Measurements from ENCODE around the gene DUSP22. TPM values are rescaled to one million over a fixed set of nuclear protein-coding genes. Genes with fewer than 3 reads are reported as not detected.

The DUSP22 gene
- total RNA-seq, 1 donor from 2014 or later, result 40.0 TPM

DNA sequence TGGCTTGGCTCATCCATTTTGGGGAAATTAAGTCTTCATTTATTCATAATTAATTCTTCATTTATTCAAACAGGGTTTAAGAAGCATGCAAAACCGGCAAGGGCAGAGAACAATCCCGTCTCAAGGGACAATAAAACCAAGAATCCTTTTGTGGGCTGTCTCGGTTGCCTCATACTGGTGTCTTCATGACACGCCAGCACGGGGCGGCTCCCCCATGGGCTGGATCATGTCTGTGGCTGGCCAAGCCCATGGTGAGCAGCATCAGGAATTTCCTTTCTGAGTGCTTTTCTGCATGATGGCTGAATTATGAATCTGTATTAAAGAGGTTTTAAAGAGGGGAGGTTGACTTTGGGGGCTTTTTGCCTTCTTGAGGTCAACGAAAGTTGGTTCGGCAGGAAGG, 38.3 kb upstream of the DUSP22 start:
- no peaks in the 10 kb centered on the region for H3K36me3 ChIP-seq
- H3K79me2 ChIP-seq (ENCODE audit: low read depth), result no peaks in the 10 kb centered on the region
- peaks cover 7% of the 10 kb centered on the region for H3K27me3 Mint-ChIP-seq (ENCODE audit: insufficient read depth, low read depth)
- H3K36me3 Mint-ChIP-seq, result no peaks in the 10 kb centered on the region
- H3K27me3 ChIP-seq, result no peaks in the 10 kb centered on the region
- no peak for DNase-seq (ENCODE audit: low spot score)
- TF ChIP-seq EZH2phosphoT487 (IDR thresholded peaks at IDR 0.05), result no peak
- TF ChIP-seq EZH2 (IDR thresholded peaks at IDR 0.05), result no peak
- TF ChIP-seq, protein P1, sequence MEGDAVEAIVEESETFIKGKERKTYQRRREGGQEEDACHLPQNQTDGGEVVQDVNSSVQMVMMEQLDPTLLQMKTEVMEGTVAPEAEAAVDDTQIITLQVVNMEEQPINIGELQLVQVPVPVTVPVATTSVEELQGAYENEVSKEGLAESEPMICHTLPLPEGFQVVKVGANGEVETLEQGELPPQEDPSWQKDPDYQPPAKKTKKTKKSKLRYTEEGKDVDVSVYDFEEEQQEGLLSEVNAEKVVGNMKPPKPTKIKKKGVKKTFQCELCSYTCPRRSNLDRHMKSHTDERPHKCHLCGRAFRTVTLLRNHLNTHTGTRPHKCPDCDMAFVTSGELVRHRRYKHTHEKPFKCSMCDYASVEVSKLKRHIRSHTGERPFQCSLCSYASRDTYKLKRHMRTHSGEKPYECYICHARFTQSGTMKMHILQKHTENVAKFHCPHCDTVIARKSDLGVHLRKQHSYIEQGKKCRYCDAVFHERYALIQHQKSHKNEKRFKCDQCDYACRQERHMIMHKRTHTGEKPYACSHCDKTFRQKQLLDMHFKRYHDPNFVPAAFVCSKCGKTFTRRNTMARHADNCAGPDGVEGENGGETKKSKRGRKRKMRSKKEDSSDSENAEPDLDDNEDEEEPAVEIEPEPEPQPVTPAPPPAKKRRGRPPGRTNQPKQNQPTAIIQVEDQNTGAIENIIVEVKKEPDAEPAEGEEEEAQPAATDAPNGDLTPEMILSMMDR (IDR thresholded peaks at IDR 0.05), result no peak
- no peak overlapping the region for H2AFZ ChIP-seq (replicated peaks)
- no peaks in the 10 kb centered on the region for H3K4me1 ChIP-seq
- H3K27ac ChIP-seq, result no peak overlapping the region
- H3K4me3 Mint-ChIP-seq, result no peak overlapping the region
- H4K20me1 ChIP-seq (ENCODE audit: low read depth), result no peaks in the 10 kb centered on the region
- H3K4me3 ChIP-seq, result no peak overlapping the region
- H3K27ac Mint-ChIP-seq, result no peak overlapping the region
- no peaks in the 10 kb centered on the region for H3K4me1 Mint-ChIP-seq
- H3K9me3 ChIP-seq (ENCODE audit: low read depth), result no peaks in the 10 kb centered on the region
- no peak overlapping the region for H3K9ac ChIP-seq
- peaks cover 9% of the 10 kb centered on the region for H3K9me3 Mint-ChIP-seq
- no peak overlapping the region for H3K4me2 ChIP-seq
- no peaks in the 10 kb centered on the region for H3F3A ChIP-seq (ENCODE audit: low read depth)

DNA sequence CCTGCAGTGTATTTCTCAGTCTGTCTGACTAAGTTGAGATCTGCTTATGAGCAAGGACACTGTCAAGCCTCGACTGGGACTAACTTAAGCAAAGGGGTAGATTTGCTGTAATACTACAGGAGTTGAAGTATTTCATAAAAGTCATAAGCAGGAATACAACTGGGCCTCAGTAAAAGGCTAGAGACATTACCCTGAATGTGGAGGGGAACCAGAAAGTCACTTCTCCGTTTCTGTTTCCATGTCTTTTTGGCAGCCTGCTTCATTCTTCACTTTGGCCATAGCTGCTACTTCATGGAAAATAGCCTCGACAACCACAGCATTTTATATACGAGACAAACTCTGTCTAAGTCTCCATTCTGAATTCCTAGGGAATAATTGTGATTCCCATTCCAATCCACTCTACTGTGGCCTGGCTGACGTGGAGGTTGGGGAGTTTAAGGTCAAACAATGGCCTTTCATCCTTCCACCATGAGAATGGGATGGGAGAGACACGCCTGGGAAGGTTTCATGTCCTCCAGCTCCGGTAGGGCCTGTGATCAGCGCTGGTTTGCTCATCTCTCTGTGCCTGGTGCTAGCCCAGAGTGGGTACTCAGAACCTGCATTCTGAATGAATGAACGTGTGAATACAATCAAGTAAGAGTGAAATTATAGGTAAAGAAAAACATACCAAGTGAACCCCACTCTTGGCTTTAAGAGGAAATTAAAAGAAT, 37.1 kb upstream of the DUSP22 start:
- Mint-ChIP-seq H3K4me3 (no peak overlapping the region), H3K27me3 (ENCODE audit: insufficient read depth, low read depth) (peaks cover 7% of the 10 kb centered on the region), H3K9me3 (peaks cover 11% of the 10 kb centered on the region), H3K27ac (no peak overlapping the region), H3K4me1 (no peaks in the 10 kb centered on the region), H3K36me3 (no peaks in the 10 kb centered on the region)
- Histone ChIP-seq H3K27ac (no peak overlapping the region), H2AFZ (replicated peaks) (no peak overlapping the region), H3K4me3 (no peak overlapping the region), H3K27me3 (no peaks in the 10 kb centered on the region), H3K9ac (no peak overlapping the region), H4K20me1 (ENCODE audit: low read depth) (no peaks in the 10 kb centered on the region), H3K36me3 (no peaks in the 10 kb centered on the region), H3K4me2 (no peak overlapping the region), H3K79me2 (ENCODE audit: low read depth) (no peaks in the 10 kb centered on the region), H3K4me1 (no peaks in the 10 kb centered on the region), H3F3A (ENCODE audit: low read depth) (no peaks in the 10 kb centered on the region), H3K9me3 (ENCODE audit: low read depth) (no peaks in the 10 kb centered on the region)
- TF ChIP-seq EZH2phosphoT487 (IDR thresholded peaks at IDR 0.05), result no peak
- TF ChIP-seq EZH2 (IDR thresholded peaks at IDR 0.05), result no peak
- TF ChIP-seq, protein P1 (IDR thresholded peaks at IDR 0.05), result no peak
- DNase-seq (ENCODE audit: low spot score), result no peak

DNA sequence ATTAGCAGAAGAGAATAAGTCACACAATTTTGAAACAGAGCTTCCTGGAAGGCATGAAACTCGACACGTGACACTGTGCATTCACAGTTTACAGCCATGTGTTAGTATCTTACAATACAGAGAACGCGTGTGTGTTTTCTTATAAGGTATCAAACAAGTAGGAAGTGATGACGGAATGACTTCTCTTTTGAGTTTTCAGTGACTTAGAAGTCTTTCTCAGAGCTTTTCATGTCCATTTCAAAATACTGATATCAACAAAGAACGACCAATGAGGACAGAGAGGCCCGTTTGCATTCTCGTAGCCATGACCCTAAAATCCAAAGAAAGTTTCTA, 36.6 kb upstream of the DUSP22 start:
- Histone ChIP-seq H3K79me2 (ENCODE audit: low read depth) (no peaks in the 10 kb centered on the region), H3F3A (ENCODE audit: low read depth) (no peaks in the 10 kb centered on the region), H4K20me1 (ENCODE audit: low read depth) (no peaks in the 10 kb centered on the region), H3K9me3 (ENCODE audit: low read depth) (no peaks in the 10 kb centered on the region), H2AFZ (replicated peaks) (no peak overlapping the region), H3K27me3 (no peaks in the 10 kb centered on the region), H3K4me3 (no peak overlapping the region), H3K9ac (no peak overlapping the region), H3K27ac (no peak overlapping the region), H3K4me2 (no peak overlapping the region), H3K4me1 (no peaks in the 10 kb centered on the region), H3K36me3 (no peaks in the 10 kb centered on the region)
- peaks cover 11% of the 10 kb centered on the region for H3K9me3 Mint-ChIP-seq
- no peak overlapping the region for H3K27ac Mint-ChIP-seq
- H3K36me3 Mint-ChIP-seq, result no peaks in the 10 kb centered on the region
- TF ChIP-seq, protein P1 (IDR thresholded peaks at IDR 0.05), result no peak
- no peak for TF ChIP-seq EZH2phosphoT487 (IDR thresholded peaks at IDR 0.05)
- no peak for TF ChIP-seq EZH2 (IDR thresholded peaks at IDR 0.05)
- H3K27me3 Mint-ChIP-seq (ENCODE audit: insufficient read depth, low read depth), result peaks cover 7% of the 10 kb centered on the region
- H3K4me3 Mint-ChIP-seq, result no peak overlapping the region
- DNase-seq (ENCODE audit: low spot score), result no peak
- H3K4me1 Mint-ChIP-seq, result no peaks in the 10 kb centered on the region
